GM23338 (cell line): ENCODE measurements around the gene ST8SIA6. TPM values are rescaled to one million over a fixed set of nuclear protein-coding genes. Genes with fewer than 3 reads are reported as not detected.
"Not testable (repeated sequence)": the region's sequence is repeated elsewhere in the genome, so short reads cannot be mapped to it uniquely, and the experiment has no call there.

ENCODE experiments used
- ATAC-seq: fragments of 200-7000 bp; cut with Tn5 transposase; 3 replicates; pipeline ENCODE4 v1.9.1; 2020
- DNase-seq: peaks from one replicate; pipeline ENCODE4 v3.0.0-alpha.2; 2015; ENCODE audit warnings: low spot score
- H2AFZ ChIP-seq: fragments of 200-600 bp; sonication (generic); 2 replicates; pipeline ENCODE4 v1.8.0; 2016; ENCODE audit warnings: antibody characterized with exemption, mild to moderate bottlenecking, moderate library complexity
- H3F3A ChIP-seq: fragments of 200-600 bp; sonication (generic); replicated peaks from 2 replicates; pipeline ENCODE4 v1.8.0; 2017; ENCODE audit warnings: antibody characterized with exemption, mixed run types, low read depth
- H3K27ac ChIP-seq: fragments of 200-600 bp; sonication (generic); 2 replicates; pipeline ENCODE4 v1.6.1; 2016; ENCODE audit warnings: low read depth
- H3K27me3 ChIP-seq: fragments of 200-600 bp; sonication (generic); 2 replicates; pipeline ENCODE4 v1.8.0; 2016; ENCODE audit warnings: mild to moderate bottlenecking, mixed run types, moderate library complexity; ENCODE audit not compliant: insufficient read depth
- H3K36me3 ChIP-seq: fragments of 200-600 bp; sonication (generic); 2 replicates; pipeline ENCODE4 v1.8.0; 2016; ENCODE audit warnings: mild to moderate bottlenecking; ENCODE audit not compliant: insufficient read depth
- H3K4me1 ChIP-seq: fragments of 200-600 bp; sonication (generic); 2 replicates; pipeline ENCODE4 v1.8.0; 2016; ENCODE audit warnings: mild to moderate bottlenecking, moderate library complexity; ENCODE audit not compliant: insufficient read depth
- H3K4me2 ChIP-seq: fragments of 200-600 bp; sonication (generic); 2 replicates; pipeline ENCODE4 v1.7.1; 2017; ENCODE audit warnings: mixed run types
- H3K4me3 ChIP-seq: fragments of 200-600 bp; sonication (generic); 2 replicates; pipeline ENCODE4 v1.6.1; 2016; ENCODE audit warnings: mixed run types
- H3K79me2 ChIP-seq: fragments of 200-600 bp; sonication (generic); replicated peaks from 2 replicates; pipeline ENCODE4 v1.8.0; 2017; ENCODE audit warnings: mild to moderate bottlenecking; ENCODE audit not compliant: insufficient read depth
- H3K9me2 ChIP-seq: fragments of 200-600 bp; sonication (generic); 2 replicates; pipeline ENCODE4 v1.8.0; 2017; ENCODE audit not compliant: insufficient read depth
- H4K20me1 ChIP-seq: fragments of 200-600 bp; sonication (generic); replicated peaks from 2 replicates; pipeline ENCODE4 v1.8.0; 2017; ENCODE audit warnings: mild to moderate bottlenecking; ENCODE audit not compliant: insufficient read depth
- H3K27ac Mint-ChIP-seq: 2 replicates; pipeline ENCODE4 v1.8.0; 2020; ENCODE audit warnings: inconsistent platforms, mild to moderate bottlenecking, moderate library complexity, mixed read lengths
- H3K27me3 Mint-ChIP-seq: 3 replicates; pipeline ENCODE4 v1.8.0; 2022; ENCODE audit warnings: low read depth, mild to moderate bottlenecking, moderate library complexity, mixed read lengths, inconsistent platforms; ENCODE audit not compliant: insufficient read depth, poor library complexity
- H3K36me3 Mint-ChIP-seq: 3 replicates; pipeline ENCODE4 v1.8.0; 2021; ENCODE audit warnings: low read depth, mild to moderate bottlenecking, inconsistent platforms, moderate library complexity, mixed read lengths
- H3K4me1 Mint-ChIP-seq: 3 replicates; pipeline ENCODE4 v1.8.0; 2020; ENCODE audit warnings: mild to moderate bottlenecking, inconsistent platforms, mixed read lengths
- H3K4me3 Mint-ChIP-seq: 3 replicates; pipeline ENCODE4 v1.8.0; 2021; ENCODE audit warnings: moderate library complexity, mild to moderate bottlenecking, inconsistent platforms, mixed read lengths
- H3K9me3 Mint-ChIP-seq: 3 replicates; pipeline ENCODE4 v1.8.0; 2020; ENCODE audit warnings: moderate library complexity, mild to moderate bottlenecking, inconsistent platforms, mixed read lengths
- CREB1 ChIP-seq: fragments of 250-450 bp; sonication (Bioruptor Pico); IDR thresholded peaks from 2 replicates; pipeline ENCODE4 v1.5.0; 2020; ENCODE audit warnings: low read depth, mild to moderate bottlenecking, moderate library complexity
- EZH2 ChIP-seq: fragments of 200-600 bp; sonication (generic); IDR thresholded peaks from one replicate; pipeline ENCODE4 v1.8.0; 2017; ENCODE audit warnings: antibody characterized with exemption, mild to moderate bottlenecking, low read depth; ENCODE audit not compliant: unreplicated experiment
- EZH2phosphoT487 ChIP-seq: fragments of 200-600 bp; sonication (generic); IDR thresholded peaks from one replicate; pipeline ENCODE4 v1.8.1; 2018; ENCODE audit warnings: antibody characterized with exemption; ENCODE audit not compliant: unreplicated experiment
- JUNB ChIP-seq: IDR thresholded peaks from one replicate; pipeline ENCODE4 v1.6.1; 2016; ENCODE audit warnings: antibody characterized with exemption; ENCODE audit not compliant: unreplicated experiment
- NANOG ChIP-seq: IDR thresholded peaks from 2 replicates; pipeline ENCODE4 v1.6.1; 2016; ENCODE audit warnings: antibody characterized with exemption, borderline replicate concordance
- STAT1 ChIP-seq: IDR thresholded peaks from one replicate; pipeline ENCODE4 v1.6.1; 2016; ENCODE audit warnings: antibody characterized with exemption; ENCODE audit not compliant: unreplicated experiment
- polyA plus RNA-seq: library from polyadenylated mRNA; unstranded; fragments of >200 nt; fragmentation: Nextera tagmentation; extraction: Ambion mirVana; gene quantifications from 2 replicates; pipeline ENCODE4 v1.2.1, GENCODE V29; 2016
- total RNA-seq: library from RNA; depleted of rRNA; stranded (reverse); fragments of >200 nt; shearing (Covaris generic); gene quantifications from 2 replicates; pipeline ENCODE4 v1.2.3, GENCODE V29; 2014
- TF ChIP-seq, protein P1 (sequence below): IDR thresholded peaks from 2 replicates; pipeline ENCODE4 v1.6.1; 2016; ENCODE audit warnings: antibody characterized with exemption
- TF ChIP-seq, protein P2 (sequence below): fragments of 250-450 bp; sonication (Bioruptor Pico); IDR thresholded peaks from 2 replicates; pipeline ENCODE4 v1.5.0; 2020; ENCODE audit warnings: mild to moderate bottlenecking, moderate library complexity

Gene ST8SIA6
- total and polyA plus RNA-seq, 2 experiments from 2014 or later: 1.6 to 2.3 TPM

DNA sequence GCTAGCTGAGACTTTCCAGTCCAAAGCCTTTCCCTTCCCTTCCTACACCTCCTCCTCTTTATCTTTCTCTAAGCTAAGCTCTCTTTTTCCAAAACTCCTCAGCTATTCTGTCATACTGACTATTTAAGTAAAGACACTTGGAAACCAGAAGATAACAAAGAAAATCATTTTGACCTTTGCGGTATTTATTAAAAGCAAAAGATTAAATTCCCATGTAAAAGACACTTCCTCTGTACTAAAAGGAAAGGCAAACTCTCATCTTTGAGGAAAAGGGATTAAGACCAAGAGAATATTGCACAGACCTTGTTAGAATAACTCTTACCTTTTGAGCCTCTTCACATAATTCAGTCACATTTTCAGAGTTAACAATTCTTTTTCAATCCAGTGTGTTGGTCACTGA is 15.8 kb downstream of the ST8SIA6 start:
- H3K36me3 ChIP-seq: no peaks in the 10 kb centered on the region
- Mint-ChIP-seq H3K9me3 (peaks cover 2% of the 10 kb centered on the region; the same call in 1 of the 3 replicates), H3K27ac (no peak overlapping the region), H3K4me3 (no peak overlapping the region), H3K27me3 (peaks cover 6% of the 10 kb centered on the region), H3K4me1 (0 out of 3 replicates have a peak, but pooled peaks cover 1% of the 10 kb centered on the region), H3K36me3 (no peaks in the 10 kb centered on the region)
- H3K27ac ChIP-seq: no peak overlapping the region
- no peak overlapping the region for H3K4me2 ChIP-seq
- H3K4me1 ChIP-seq: no peaks in the 10 kb centered on the region
- no peaks in the 10 kb centered on the region for H3K9me2 ChIP-seq
- no peaks in the 10 kb centered on the region for H4K20me1 ChIP-seq
- no peak overlapping the region for H2AFZ ChIP-seq
- DNase-seq (no peak), ATAC-seq (no peak)
- no peaks in the 10 kb centered on the region for H3K27me3 ChIP-seq
- H3K4me3 ChIP-seq: no peak overlapping the region
- TF ChIP-seq, protein P1, sequence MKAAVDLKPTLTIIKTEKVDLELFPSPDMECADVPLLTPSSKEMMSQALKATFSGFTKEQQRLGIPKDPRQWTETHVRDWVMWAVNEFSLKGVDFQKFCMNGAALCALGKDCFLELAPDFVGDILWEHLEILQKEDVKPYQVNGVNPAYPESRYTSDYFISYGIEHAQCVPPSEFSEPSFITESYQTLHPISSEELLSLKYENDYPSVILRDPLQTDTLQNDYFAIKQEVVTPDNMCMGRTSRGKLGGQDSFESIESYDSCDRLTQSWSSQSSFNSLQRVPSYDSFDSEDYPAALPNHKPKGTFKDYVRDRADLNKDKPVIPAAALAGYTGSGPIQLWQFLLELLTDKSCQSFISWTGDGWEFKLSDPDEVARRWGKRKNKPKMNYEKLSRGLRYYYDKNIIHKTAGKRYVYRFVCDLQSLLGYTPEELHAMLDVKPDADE: no peak
- no peak for TF ChIP-seq STAT1
- no peak for TF ChIP-seq EZH2phosphoT487
- no peak for TF ChIP-seq EZH2
- TF ChIP-seq NANOG: no peak
- TF ChIP-seq, protein P2, sequence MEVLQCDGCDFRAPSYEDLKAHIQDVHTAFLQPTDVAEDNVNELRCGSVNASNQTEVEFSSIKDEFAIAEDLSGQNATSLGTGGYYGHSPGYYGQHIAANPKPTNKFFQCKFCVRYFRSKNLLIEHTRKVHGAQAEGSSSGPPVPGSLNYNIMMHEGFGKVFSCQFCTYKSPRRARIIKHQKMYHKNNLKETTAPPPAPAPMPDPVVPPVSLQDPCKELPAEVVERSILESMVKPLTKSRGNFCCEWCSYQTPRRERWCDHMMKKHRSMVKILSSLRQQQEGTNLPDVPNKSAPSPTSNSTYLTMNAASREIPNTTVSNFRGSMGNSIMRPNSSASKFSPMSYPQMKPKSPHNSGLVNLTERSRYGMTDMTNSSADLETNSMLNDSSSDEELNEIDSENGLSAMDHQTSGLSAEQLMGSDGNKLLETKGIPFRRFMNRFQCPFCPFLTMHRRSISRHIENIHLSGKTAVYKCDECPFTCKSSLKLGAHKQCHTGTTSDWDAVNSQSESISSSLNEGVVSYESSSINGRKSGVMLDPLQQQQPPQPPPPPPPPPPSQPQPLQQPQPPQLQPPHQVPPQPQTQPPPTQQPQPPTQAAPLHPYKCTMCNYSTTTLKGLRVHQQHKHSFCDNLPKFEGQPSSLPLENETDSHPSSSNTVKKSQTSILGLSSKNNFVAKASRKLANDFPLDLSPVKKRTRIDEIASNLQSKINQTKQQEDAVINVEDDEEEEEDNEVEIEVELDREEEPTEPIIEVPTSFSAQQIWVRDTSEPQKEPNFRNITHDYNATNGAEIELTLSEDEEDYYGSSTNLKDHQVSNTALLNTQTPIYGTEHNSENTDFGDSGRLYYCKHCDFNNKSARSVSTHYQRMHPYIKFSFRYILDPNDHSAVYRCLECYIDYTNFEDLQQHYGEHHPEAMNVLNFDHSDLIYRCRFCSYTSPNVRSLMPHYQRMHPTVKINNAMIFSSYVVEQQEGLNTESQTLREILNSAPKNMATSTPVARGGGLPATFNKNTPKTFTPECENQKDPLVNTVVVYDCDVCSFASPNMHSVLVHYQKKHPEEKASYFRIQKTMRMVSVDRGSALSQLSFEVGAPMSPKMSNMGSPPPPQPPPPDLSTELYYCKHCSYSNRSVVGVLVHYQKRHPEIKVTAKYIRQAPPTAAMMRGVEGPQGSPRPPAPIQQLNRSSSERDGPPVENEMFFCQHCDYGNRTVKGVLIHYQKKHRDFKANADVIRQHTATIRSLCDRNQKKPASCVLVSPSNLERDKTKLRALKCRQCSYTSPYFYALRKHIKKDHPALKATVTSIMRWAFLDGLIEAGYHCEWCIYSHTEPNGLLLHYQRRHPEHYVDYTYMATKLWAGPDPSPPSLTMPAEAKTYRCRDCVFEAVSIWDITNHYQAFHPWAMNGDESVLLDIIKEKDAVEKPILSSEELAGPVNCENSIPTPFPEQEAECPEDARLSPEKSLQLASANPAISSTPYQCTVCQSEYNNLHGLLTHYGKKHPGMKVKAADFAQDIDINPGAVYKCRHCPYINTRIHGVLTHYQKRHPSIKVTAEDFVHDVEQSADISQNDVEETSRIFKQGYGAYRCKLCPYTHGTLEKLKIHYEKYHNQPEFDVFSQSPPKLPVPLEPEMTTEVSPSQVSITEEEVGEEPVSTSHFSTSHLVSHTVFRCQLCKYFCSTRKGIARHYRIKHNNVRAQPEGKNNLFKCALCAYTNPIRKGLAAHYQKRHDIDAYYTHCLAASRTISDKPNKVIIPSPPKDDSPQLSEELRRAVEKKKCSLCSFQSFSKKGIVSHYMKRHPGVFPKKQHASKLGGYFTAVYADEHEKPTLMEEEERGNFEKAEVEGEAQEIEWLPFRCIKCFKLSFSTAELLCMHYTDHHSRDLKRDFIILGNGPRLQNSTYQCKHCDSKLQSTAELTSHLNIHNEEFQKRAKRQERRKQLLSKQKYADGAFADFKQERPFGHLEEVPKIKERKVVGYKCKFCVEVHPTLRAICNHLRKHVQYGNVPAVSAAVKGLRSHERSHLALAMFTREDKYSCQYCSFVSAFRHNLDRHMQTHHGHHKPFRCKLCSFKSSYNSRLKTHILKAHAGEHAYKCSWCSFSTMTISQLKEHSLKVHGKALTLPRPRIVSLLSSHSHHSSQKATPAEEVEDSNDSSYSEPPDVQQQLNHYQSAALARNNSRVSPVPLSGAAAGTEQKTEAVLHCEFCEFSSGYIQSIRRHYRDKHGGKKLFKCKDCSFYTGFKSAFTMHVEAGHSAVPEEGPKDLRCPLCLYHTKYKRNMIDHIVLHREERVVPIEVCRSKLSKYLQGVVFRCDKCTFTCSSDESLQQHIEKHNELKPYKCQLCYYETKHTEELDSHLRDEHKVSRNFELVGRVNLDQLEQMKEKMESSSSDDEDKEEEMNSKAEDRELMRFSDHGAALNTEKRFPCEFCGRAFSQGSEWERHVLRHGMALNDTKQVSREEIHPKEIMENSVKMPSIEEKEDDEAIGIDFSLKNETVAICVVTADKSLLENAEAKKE: no peak
- no peak for TF ChIP-seq CREB1 (CRISPR knock-in tag)
- no peak for TF ChIP-seq JUNB
- H3K79me2 ChIP-seq: no peaks in the 10 kb centered on the region
- H3F3A ChIP-seq: no peaks in the 10 kb centered on the region

DNA sequence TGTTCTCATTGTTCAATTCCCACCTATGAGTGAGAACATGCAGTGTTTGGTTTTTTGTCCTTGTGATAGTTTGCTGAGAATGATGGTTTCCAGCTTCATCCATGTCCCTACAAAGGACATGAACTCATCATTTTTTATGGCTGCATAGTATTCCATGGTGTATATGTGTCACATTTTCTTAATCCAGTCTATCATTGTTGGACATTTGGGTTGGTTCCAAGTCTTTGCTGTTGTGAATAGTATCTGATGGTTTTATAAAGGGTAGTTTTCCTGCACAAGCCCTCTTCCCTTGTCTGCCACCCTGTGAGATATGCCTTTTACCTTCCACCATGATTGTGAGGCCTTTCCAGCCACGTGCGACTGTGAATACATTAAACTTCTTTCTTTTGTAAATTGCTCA is 17.8 kb downstream of the ST8SIA6 start:
- not testable (repeated sequence) for ATAC-seq, H3K79me2 ChIP-seq, H3K4me1 ChIP-seq, H3K27ac Mint-ChIP-seq, H3K36me3 Mint-ChIP-seq, H3K4me1 Mint-ChIP-seq, H3K27me3 Mint-ChIP-seq, H3K4me2 ChIP-seq, H3F3A ChIP-seq, H3K4me3 ChIP-seq, H3K9me3 Mint-ChIP-seq, H3K36me3 ChIP-seq, DNase-seq, H2AFZ ChIP-seq, H4K20me1 ChIP-seq, H3K27ac ChIP-seq, H3K9me2 ChIP-seq, H3K27me3 ChIP-seq, H3K4me3 Mint-ChIP-seq
